IMR-90 (cell line): ENCODE data around the gene PLN. TPM values are rescaled to one million over a fixed set of nuclear protein-coding genes. Genes with fewer than 3 reads are reported as not detected.

ENCODE experiments used
- ATAC-seq: fragments of 200-7000 bp; cut with Tn5 transposase; 2 replicates; pipeline ENCODE4 v1.9.1; 2020; ENCODE audit warnings: low read depth, mild to moderate bottlenecking, moderate library complexity
- BruUV-seq: library from RNA; stranded (reverse); fragments of 400-500 nt; replicated peaks from 2 replicates; lab custom pipeline; 2021; lab: Mats Ljungman, UMichigan
- CTCF ChIA-PET: fragments of 300-600 bp; formaldehyde crosslinking; extraction: SDS; loops from one replicate; lab custom pipeline; 2021; ENCODE audit warnings: antibody characterized with exemption; lab: Yijun Ruan, JAX
- POLR2A ChIA-PET: fragments of 300-600 bp; sonication (Branson Sonifier 250); formaldehyde crosslinking; loops from one replicate; lab custom pipeline; 2022; ENCODE audit warnings: antibody characterized with exemption; ENCODE audit not compliant: unreplicated experiment; lab: Charles Lee
- DNase-seq: peaks from one replicate; pipeline ENCODE4 v3.0.0; 2013
- H2AFZ ChIP-seq: replicated peaks from 2 replicates; pipeline ENCODE3; 2013; ENCODE audit warnings: low read length, mild to moderate bottlenecking; ENCODE audit not compliant: poor library complexity
- H2AK5ac ChIP-seq: 2 replicates; pipeline ENCODE4 v1.6.1; 2013; ENCODE audit warnings: low read depth, low read length, inconsistent platforms
- H2AK9ac ChIP-seq: replicated peaks from 2 replicates; pipeline ENCODE3; 2013; ENCODE audit warnings: mild to moderate bottlenecking, low read depth, low read length, moderate library complexity; ENCODE audit not compliant: poor library complexity
- H2BK120ac ChIP-seq: 2 replicates; pipeline ENCODE4 v1.6.1; 2013; ENCODE audit warnings: low read depth, low read length, inconsistent platforms
- H2BK15ac ChIP-seq: 3 replicates; pipeline ENCODE4 v1.6.1; 2013; ENCODE audit warnings: low read depth, low read length, inconsistent platforms
- H2BK20ac ChIP-seq: 2 replicates; pipeline ENCODE4 v1.6.1; 2013; ENCODE audit warnings: low read depth, mild to moderate bottlenecking, inconsistent platforms, low read length, moderate library complexity
- H2BK5ac ChIP-seq: 2 replicates; pipeline ENCODE4 v1.6.1; 2013; ENCODE audit warnings: mild to moderate bottlenecking, low read depth, low read length, inconsistent platforms; ENCODE audit not compliant: poor library complexity, severe bottlenecking
- H3K14ac ChIP-seq: replicated peaks from 2 replicates; pipeline ENCODE4 v1.6.1; 2013; ENCODE audit warnings: low read depth, low read length, inconsistent platforms
- H3K18ac ChIP-seq: 2 replicates; pipeline ENCODE4 v1.6.1; 2013; ENCODE audit warnings: low read depth, low read length, control low read depth
- H3K23ac ChIP-seq: 2 replicates; pipeline ENCODE4 v1.6.1; 2013; ENCODE audit warnings: low read depth, low read length, inconsistent platforms
- H3K27ac ChIP-seq: 2 replicates; pipeline ENCODE4 v1.5.1; 2013; ENCODE audit warnings: mild to moderate bottlenecking, control low read depth, low read length; ENCODE audit not compliant: insufficient read depth
- H3K27me3 ChIP-seq: 2 replicates; pipeline ENCODE4 v1.6.1; 2013; ENCODE audit warnings: low read length; ENCODE audit not compliant: control insufficient read depth, insufficient read depth
- H3K36me3 ChIP-seq: 2 replicates; pipeline ENCODE4 v1.6.1; 2013; ENCODE audit warnings: low read length, mixed read lengths; ENCODE audit not compliant: control insufficient read depth, insufficient read depth
- H3K4ac ChIP-seq: 2 replicates; pipeline ENCODE4 v1.6.1; 2013; ENCODE audit warnings: low read depth, low read length, inconsistent platforms
- H3K4me1 ChIP-seq: 2 replicates; pipeline ENCODE4 v1.6.1; 2013; ENCODE audit warnings: low read length, mixed read lengths; ENCODE audit not compliant: control insufficient read depth, insufficient read depth
- H3K4me2 ChIP-seq: 2 replicates; pipeline ENCODE4 v1.6.1; 2013; ENCODE audit warnings: low read depth, mild to moderate bottlenecking, control low read depth, low read length, moderate library complexity
- H3K4me3 ChIP-seq: 2 replicates; pipeline ENCODE4 v1.5.1; 2013; ENCODE audit warnings: low read depth, mild to moderate bottlenecking, control low read depth, low read length, moderate library complexity; ENCODE audit not compliant: insufficient read depth
- H3K56ac ChIP-seq: 2 replicates; pipeline ENCODE4 v1.6.1; 2013; ENCODE audit warnings: low read length, inconsistent platforms; ENCODE audit not compliant: insufficient read depth; ENCODE audit errors: extremely low read depth
- H3K79me1 ChIP-seq, 2 experiments: 2 replicates each; pipeline ENCODE4 v1.6.1; 2013; ENCODE audit warnings: low read length in 2 of 2, inconsistent platforms in 1 of 2, low read depth in 1 of 2
- H3K9ac ChIP-seq: 2 replicates; pipeline ENCODE4 v1.6.1; 2013; ENCODE audit warnings: low read depth, low read length, control low read depth
- H3K9me1 ChIP-seq: 2 replicates; pipeline ENCODE4 v1.6.1; 2013; ENCODE audit warnings: low read length, inconsistent platforms; ENCODE audit not compliant: insufficient read depth
- H3K9me3 ChIP-seq: 2 replicates; pipeline ENCODE4 v1.6.1; 2013; ENCODE audit warnings: low read length; ENCODE audit not compliant: control insufficient read depth, insufficient read depth
- H4K20me1 ChIP-seq: 2 replicates; pipeline ENCODE4 v1.6.1; 2013; ENCODE audit warnings: low read length, inconsistent platforms; ENCODE audit not compliant: insufficient read depth
- H4K5ac ChIP-seq: 2 replicates; pipeline ENCODE4 v1.6.1; 2013; ENCODE audit warnings: mild to moderate bottlenecking, low read depth, low read length, control low read depth
- H4K8ac ChIP-seq, 2 experiments: 2 replicates each; pipeline ENCODE4 v1.6.1; 2013; ENCODE audit warnings: low read depth in 2 of 2, low read length in 2 of 2, control low read depth in 1 of 2, inconsistent platforms in 1 of 2
- H4K91ac ChIP-seq: 2 replicates; pipeline ENCODE4 v1.6.1; 2013; ENCODE audit warnings: low read depth, low read length, inconsistent platforms; ENCODE audit not compliant: insufficient read depth
- CTCF ChIP-seq: conservative IDR thresholded peaks from 2 replicates; pipeline ENCODE4 v1.5.1; 2012; ENCODE audit warnings: mild to moderate bottlenecking, low read depth, low read length, improper control_type of control experiment
- MAFK ChIP-seq: IDR thresholded peaks from 2 replicates; pipeline ENCODE4 v1.6.1; 2012; ENCODE audit warnings: low read depth, low read length, improper control_type of control experiment
- MXI1 ChIP-seq: IDR thresholded peaks from 2 replicates; pipeline ENCODE4 v1.6.1; 2012; ENCODE audit warnings: low read depth, mild to moderate bottlenecking, low read length, moderate library complexity, borderline replicate concordance
- POLR2A ChIP-seq: IDR thresholded peaks from 2 replicates; pipeline ENCODE4 v1.6.1; 2012; ENCODE audit warnings: mild to moderate bottlenecking, low read depth, low read length
- SMC3 ChIP-seq: fragments of 150-350 bp; IDR thresholded peaks from 2 replicates; pipeline ENCODE4 v1.6.1; 2016; ENCODE audit warnings: low read depth, mild to moderate bottlenecking, antibody characterized with exemption, low read length, moderate library complexity
- WGBS, 2 experiments: methylation state at CpG; one replicate each; pipeline versions ENCODE4 v1.1.5 to v1.1.7; 2013; ENCODE audit warnings: missing lambda C conversion rate in 2 of 2; ENCODE audit not compliant: insufficient read length in 1 of 2; ENCODE audit errors: extremely low coverage in 2 of 2; 5-methylcytosine and 5-hydroxymethylcytosine counted together
- dilution Hi-C: fragments of 300-500 bp; cut with HindIII; formaldehyde crosslinking; loops from one replicate; pipeline ENCODE4 v1.14.3; 2018; ENCODE audit warnings: low sequenced_read_pairs; ENCODE audit not compliant: unreplicated experiment
- in situ Hi-C: fragments of 300-500 bp; cut with MboI; formaldehyde crosslinking; loops from 3 replicates; pipeline ENCODE4 v1.14.3; 2019; ENCODE audit warnings: low sequenced_read_pairs, inconsistent platforms, mixed read lengths
- intact Hi-C: fragments of 100-400 bp; cut with micrococcal nuclease; formaldehyde crosslinking; loops from 2 replicates; pipeline ENCODE4 v1.10.0; 2022
- polyA plus RNA-seq, 3 experiments: library from polyadenylated mRNA; depleted of rRNA; stranded (reverse); fragments of >200 nt; gene quantifications; 2 replicates each; pipeline ENCODE4 v1.2.3, GENCODE V29; 2012; ENCODE audit warnings: low replicate concordance in 1 of 3
- total RNA-seq: library from RNA; depleted of rRNA; stranded (reverse); fragments of >200 nt; gene quantifications from 2 replicates; pipeline ENCODE4 v1.2.3, GENCODE V29; 2012

PLN gene
- total and polyA plus RNA-seq, 2 of the 4 experiments (the other 2 are of a cell fraction), result under 0.01 TPM; not detected in 1

GRCh38 chr6:118525913-118526780 lies 21.9 kb upstream of the PLN start:
- Histone ChIP-seq H3K4me1 (peaks cover 2% of the 10 kb centered on the region; the same call in 1 of the 2 replicates), H4K5ac (no peak overlapping the region), H3K27ac (no peak overlapping the region), H4K8ac (no peak overlapping the region), H2BK120ac (no peak overlapping the region), H3K14ac (no peak overlapping the region), H2BK5ac (no peak overlapping the region), H4K20me1 (no peaks in the 10 kb centered on the region; the same call in 1 of the 2 replicates), H2BK15ac (no peak overlapping the region), H3K4me3 (no peak overlapping the region), H3K9me3 (no peaks in the 10 kb centered on the region; the same call in 1 of the 2 replicates), H3K9ac (no peak overlapping the region), H3K27me3 (no peaks in the 10 kb centered on the region), H2AK5ac (no peak overlapping the region), H3K36me3 (peaks cover 5% of the 10 kb centered on the region; the same call in 1 of the 2 replicates), H3K79me1 (peaks cover 18% of the 10 kb centered on the region in 2 experiments), H3K18ac (no peak overlapping the region), H3K4ac (no peak overlapping the region), H4K91ac (no peak overlapping the region), H3K4me2 (no peak overlapping the region), H3K56ac (no peak overlapping the region), H2BK20ac (no peak overlapping the region), H2AK9ac (no peak overlapping the region), H3K9me1 (no peaks in the 10 kb centered on the region; the same call in 1 of the 2 replicates), H3K23ac (no peak overlapping the region), H2AFZ (no peak overlapping the region)
- DNase-seq (no peak), ATAC-seq (no peak)
- TF ChIP-seq POLR2A (no peak), MXI1 (no peak), MAFK (no peak), CTCF (no peak), SMC3 (no peak)
- ChIA-PET POLR2A (no interaction called here), CTCF (no interaction called here)
- BruUV-seq, result no TSS peak
- intact Hi-C loops (no loop called here), dilution Hi-C loops (no loop called here), in situ Hi-C loops (no loop called here)
- 100% methylated on average over 1 of the region's 4 CpGs; no CpG with 5 or more reads in 1 of the 2 experiments for WGBS, 2 experiments
